ENCODE data around the gene SMARCA2.

Gene SMARCA2

DNA sequence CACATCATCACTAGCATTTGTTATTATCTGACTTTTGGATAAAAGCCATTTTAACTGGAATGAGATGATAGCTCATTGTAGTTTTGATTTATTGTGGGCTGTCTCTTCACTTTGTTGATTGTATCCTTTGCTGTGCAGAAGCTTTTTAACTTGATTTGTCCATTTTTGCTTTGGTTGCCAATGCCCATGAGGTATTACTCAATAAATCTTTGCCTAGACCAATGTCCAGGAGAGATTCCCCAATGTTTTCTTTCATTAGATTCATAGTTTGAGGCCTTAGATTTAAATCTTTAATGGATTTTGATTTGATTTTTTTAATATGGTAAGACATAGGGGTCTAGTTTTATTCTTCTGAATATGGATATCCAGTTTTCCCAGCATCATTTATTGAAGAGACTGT is 28.8 kb upstream of the SMARCA2 start:
- no peak overlapping the region for H3K9ac ChIP-seq (ENCODE audit: low read depth in 1 of 2, low read length in 2 of 2)
- no peak overlapping the region for H3K4me3 ChIP-seq (ENCODE audit: low read depth in 1 of 2, low read length in 2 of 2)
- H3K27me3 ChIP-seq (ENCODE audit: control insufficient read depth in 1 of 2, insufficient read depth in 2 of 2, low read length in 2 of 2) = peaks cover 0 to under 1% of the 10 kb centered on the region in 2 donors
- H3K4me1 ChIP-seq (ENCODE audit: control insufficient read depth in 1 of 2, insufficient read depth in 2 of 2, low read length in 2 of 2) = no peaks in the 10 kb centered on the region
- H3K9me3 ChIP-seq (ENCODE audit: control insufficient read depth in 1 of 2, low read length in 2 of 2) = no peaks in the 10 kb centered on the region
- no peak overlapping the region for H3K27ac ChIP-seq (ENCODE audit: low read depth, low read length)
- no peaks in the 10 kb centered on the region for H3K36me3 ChIP-seq (ENCODE audit: control insufficient read depth in 1 of 2, insufficient read depth in 2 of 2, low read length in 2 of 2)

DNA sequence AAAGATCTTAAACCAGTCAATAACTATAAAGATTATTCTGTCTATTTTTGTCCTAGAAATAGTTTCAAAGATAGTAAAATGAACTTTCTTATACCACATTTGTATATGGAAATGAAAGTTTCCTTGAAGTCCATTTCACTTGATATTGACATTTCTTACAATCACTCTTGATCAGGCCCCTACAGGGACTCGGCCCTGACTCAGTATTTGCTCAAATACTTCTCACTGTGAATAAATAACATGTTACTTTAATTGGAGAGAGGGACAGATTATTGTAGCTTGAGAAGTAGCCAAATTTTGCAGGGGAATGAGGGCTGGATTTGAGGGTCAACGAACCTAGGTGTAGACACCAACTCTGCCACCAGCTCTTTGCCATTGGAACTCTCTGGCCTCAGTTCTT is 25.6 kb upstream of the SMARCA2 start:
- Histone ChIP-seq H3K9me3 (ENCODE audit: control insufficient read depth in 1 of 2, low read length in 2 of 2) (no peaks in the 10 kb centered on the region), H3K36me3 (ENCODE audit: control insufficient read depth in 1 of 2, insufficient read depth in 2 of 2, low read length in 2 of 2) (no peaks in the 10 kb centered on the region), H3K4me1 (ENCODE audit: control insufficient read depth in 1 of 2, insufficient read depth in 2 of 2, low read length in 2 of 2) (no peaks in the 10 kb centered on the region), H3K27ac (ENCODE audit: low read depth, low read length) (no peak overlapping the region), H3K9ac (ENCODE audit: low read depth in 1 of 2, low read length in 2 of 2) (no peak overlapping the region), H3K4me3 (ENCODE audit: low read depth in 1 of 2, low read length in 2 of 2) (no peak overlapping the region), H3K27me3 (ENCODE audit: control insufficient read depth in 1 of 2, insufficient read depth in 2 of 2, low read length in 2 of 2) (peaks cover 0 to 3% of the 10 kb centered on the region in 2 donors)

DNA sequence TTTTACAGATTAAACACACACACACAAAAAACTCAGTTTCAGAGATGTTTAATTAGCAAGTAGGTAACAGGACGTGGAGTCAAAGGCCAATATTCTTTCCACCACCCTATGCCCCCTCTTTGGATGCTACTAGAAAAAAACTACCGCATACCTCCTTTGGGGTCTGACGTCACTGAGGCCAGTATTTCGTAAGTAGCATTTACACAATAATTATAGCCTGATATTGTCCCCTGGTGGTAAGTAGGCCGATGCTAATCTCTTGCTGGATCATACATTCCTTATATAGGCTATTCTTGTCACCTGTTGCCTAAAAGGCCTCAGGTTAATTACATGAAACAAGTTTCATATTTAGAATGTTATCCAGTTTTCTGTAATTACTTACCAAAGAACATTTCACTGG is 21.0 kb upstream of the SMARCA2 start:
- Histone ChIP-seq H3K9ac (ENCODE audit: low read depth in 1 of 2, low read length in 2 of 2) (no peak overlapping the region), H3K27ac (ENCODE audit: low read depth, low read length) (no peak overlapping the region), H3K36me3 (ENCODE audit: control insufficient read depth in 1 of 2, insufficient read depth in 2 of 2, low read length in 2 of 2) (no peaks in the 10 kb centered on the region), H3K4me3 (ENCODE audit: low read depth in 1 of 2, low read length in 2 of 2) (no peak overlapping the region), H3K9me3 (ENCODE audit: control insufficient read depth in 1 of 2, low read length in 2 of 2) (no peaks in the 10 kb centered on the region), H3K27me3 (ENCODE audit: control insufficient read depth in 1 of 2, insufficient read depth in 2 of 2, low read length in 2 of 2) (peaks cover 0 to 3% of the 10 kb centered on the region in 2 donors), H3K4me1 (ENCODE audit: control insufficient read depth in 1 of 2, insufficient read depth in 2 of 2, low read length in 2 of 2) (no peaks in the 10 kb centered on the region)

DNA sequence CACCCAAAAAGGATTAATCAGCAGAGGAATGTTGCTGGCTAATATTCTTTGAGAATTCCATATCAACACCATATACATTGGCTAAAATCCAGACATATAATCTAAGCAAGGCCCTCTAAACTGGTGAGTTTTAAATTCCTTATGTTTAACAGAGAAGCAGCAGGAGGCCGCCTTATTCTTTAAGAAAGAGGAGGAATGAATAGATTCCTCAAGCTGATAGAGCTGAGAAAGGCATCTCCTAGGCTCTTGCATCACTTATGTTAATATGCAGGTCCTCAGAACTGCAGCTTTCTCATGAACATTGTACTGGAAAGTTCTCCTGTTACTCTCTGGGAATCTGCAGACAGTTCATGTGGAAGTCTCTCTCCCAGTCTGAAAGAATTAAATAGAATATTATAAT is 20.1 kb upstream of the SMARCA2 start:
- no peak overlapping the region for H3K9ac ChIP-seq (ENCODE audit: low read depth in 1 of 2, low read length in 2 of 2)
- no peak overlapping the region for H3K27ac ChIP-seq (ENCODE audit: low read depth, low read length)
- no peaks in the 10 kb centered on the region for H3K36me3 ChIP-seq (ENCODE audit: control insufficient read depth in 1 of 2, insufficient read depth in 2 of 2, low read length in 2 of 2)
- peaks cover 0 to 6% of the 10 kb centered on the region in 2 donors for H3K27me3 ChIP-seq (ENCODE audit: control insufficient read depth in 1 of 2, insufficient read depth in 2 of 2, low read length in 2 of 2)
- no peak overlapping the region for H3K4me3 ChIP-seq (ENCODE audit: low read depth in 1 of 2, low read length in 2 of 2)
- H3K4me1 ChIP-seq (ENCODE audit: control insufficient read depth in 1 of 2, insufficient read depth in 2 of 2, low read length in 2 of 2) = no peaks in the 10 kb centered on the region
- H3K9me3 ChIP-seq (ENCODE audit: control insufficient read depth in 1 of 2, low read length in 2 of 2) = no peaks in the 10 kb centered on the region

DNA sequence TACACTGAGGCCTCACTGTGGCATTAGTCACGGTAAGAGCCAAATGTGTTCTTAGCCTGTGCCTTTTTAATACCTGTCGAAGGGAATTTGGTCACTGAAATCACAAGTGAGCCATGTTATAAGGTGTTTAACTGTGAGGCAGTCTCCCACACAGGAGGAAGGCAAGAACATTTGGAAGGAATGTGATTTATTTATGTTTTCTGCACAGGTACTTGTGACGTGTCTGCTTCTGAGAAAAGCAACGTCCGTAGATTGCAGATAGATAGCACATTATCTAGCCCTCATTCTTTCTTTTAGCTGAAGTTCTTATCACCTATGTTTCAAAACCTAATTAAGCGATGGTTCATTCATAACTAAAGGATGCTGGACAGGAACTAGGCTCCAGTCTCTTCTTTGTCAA is 19.0 kb upstream of the SMARCA2 start:
- Histone ChIP-seq H3K27ac (ENCODE audit: low read depth, low read length) (no peak overlapping the region), H3K9ac (ENCODE audit: low read depth in 1 of 2, low read length in 2 of 2) (no peak overlapping the region), H3K27me3 (ENCODE audit: control insufficient read depth in 1 of 2, insufficient read depth in 2 of 2, low read length in 2 of 2) (peaks cover 0 to 6% of the 10 kb centered on the region in 2 donors), H3K4me1 (ENCODE audit: control insufficient read depth in 1 of 2, insufficient read depth in 2 of 2, low read length in 2 of 2) (no peaks in the 10 kb centered on the region), H3K9me3 (ENCODE audit: control insufficient read depth in 1 of 2, low read length in 2 of 2) (no peaks in the 10 kb centered on the region), H3K36me3 (ENCODE audit: control insufficient read depth in 1 of 2, insufficient read depth in 2 of 2, low read length in 2 of 2) (no peaks in the 10 kb centered on the region), H3K4me3 (ENCODE audit: low read depth in 1 of 2, low read length in 2 of 2) (no peak overlapping the region)

DNA sequence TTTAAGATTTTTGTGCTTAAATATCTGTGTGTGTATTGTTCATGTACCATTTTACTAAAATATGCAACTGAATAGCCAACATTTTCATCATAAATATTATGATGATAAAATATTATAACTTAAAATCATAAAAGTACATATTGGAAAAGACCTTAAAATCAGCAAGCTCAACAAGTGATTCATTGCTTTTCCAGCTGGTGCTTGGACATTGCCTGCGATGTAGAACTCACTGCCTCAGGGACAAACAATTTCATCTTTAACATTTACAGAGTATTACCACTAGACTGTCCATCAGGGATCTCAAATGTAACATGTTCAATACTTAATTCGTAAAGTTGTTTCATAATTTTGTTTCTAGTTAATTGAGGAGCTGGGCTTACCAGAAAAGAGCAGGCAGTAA is 17.5 kb upstream of the SMARCA2 start:
- Histone ChIP-seq H3K4me1 (ENCODE audit: control insufficient read depth in 1 of 2, insufficient read depth in 2 of 2, low read length in 2 of 2) (no peaks in the 10 kb centered on the region), H3K9ac (ENCODE audit: low read depth in 1 of 2, low read length in 2 of 2) (no peak overlapping the region), H3K4me3 (ENCODE audit: low read depth in 1 of 2, low read length in 2 of 2) (no peak overlapping the region), H3K27ac (ENCODE audit: low read depth, low read length) (no peak overlapping the region), H3K36me3 (ENCODE audit: control insufficient read depth in 1 of 2, insufficient read depth in 2 of 2, low read length in 2 of 2) (no peaks in the 10 kb centered on the region), H3K9me3 (ENCODE audit: control insufficient read depth in 1 of 2, low read length in 2 of 2) (no peaks in the 10 kb centered on the region), H3K27me3 (ENCODE audit: control insufficient read depth in 1 of 2, insufficient read depth in 2 of 2, low read length in 2 of 2) (peaks cover 0 to 3% of the 10 kb centered on the region in 2 donors)

DNA sequence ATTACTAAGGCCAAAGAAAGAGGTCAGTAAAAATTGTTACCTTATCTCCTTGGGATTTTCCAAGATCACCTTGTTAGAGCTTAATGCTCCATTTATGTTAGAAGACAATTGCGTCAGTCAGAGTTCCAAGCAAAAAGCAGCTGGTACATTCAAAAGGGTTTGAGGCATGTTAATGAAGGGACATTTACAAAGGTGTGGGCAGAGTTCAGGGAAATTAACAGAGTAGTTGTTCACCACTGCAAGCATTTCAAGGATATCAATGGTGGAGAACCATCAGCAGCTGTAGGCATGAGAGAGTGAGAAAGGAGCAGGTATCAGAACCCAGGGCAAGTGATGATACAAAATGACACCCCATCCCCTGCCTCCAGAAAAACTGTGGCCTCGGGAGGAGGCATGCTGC is 17.0 kb upstream of the SMARCA2 start:
- Histone ChIP-seq H3K4me1 (ENCODE audit: control insufficient read depth in 1 of 2, insufficient read depth in 2 of 2, low read length in 2 of 2) (no peaks in the 10 kb centered on the region), H3K9me3 (ENCODE audit: control insufficient read depth in 1 of 2, low read length in 2 of 2) (no peaks in the 10 kb centered on the region), H3K27me3 (ENCODE audit: control insufficient read depth in 1 of 2, insufficient read depth in 2 of 2, low read length in 2 of 2) (peaks cover 0 to 3% of the 10 kb centered on the region in 2 donors), H3K27ac (ENCODE audit: low read depth, low read length) (no peak overlapping the region), H3K9ac (ENCODE audit: low read depth in 1 of 2, low read length in 2 of 2) (no peak overlapping the region), H3K4me3 (ENCODE audit: low read depth in 1 of 2, low read length in 2 of 2) (no peak overlapping the region), H3K36me3 (ENCODE audit: control insufficient read depth in 1 of 2, insufficient read depth in 2 of 2, low read length in 2 of 2) (no peaks in the 10 kb centered on the region)

DNA sequence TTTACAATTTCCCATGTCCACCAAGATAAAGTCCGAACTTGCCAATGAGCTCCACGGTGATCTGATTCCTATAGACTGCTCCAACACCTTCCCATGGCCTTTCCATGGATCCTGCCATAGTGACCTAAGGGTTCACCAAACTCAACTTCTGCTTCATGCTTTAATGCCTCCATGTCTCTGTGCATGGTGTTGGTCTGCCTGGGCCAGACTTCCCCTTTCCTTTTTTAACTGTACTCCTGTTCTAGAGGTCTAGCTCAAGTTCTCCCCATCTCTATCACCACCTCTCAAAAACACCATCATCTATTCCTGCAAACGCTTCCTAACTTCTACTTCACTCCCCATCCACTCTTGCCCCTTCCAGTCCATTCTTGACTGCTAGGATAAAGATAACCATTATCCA is 14.8 kb upstream of the SMARCA2 start:
- no peak overlapping the region for H3K4me3 ChIP-seq (ENCODE audit: low read depth in 1 of 2, low read length in 2 of 2)
- no peak overlapping the region for H3K9ac ChIP-seq (ENCODE audit: low read depth in 1 of 2, low read length in 2 of 2)
- no peaks in the 10 kb centered on the region for H3K36me3 ChIP-seq (ENCODE audit: control insufficient read depth in 1 of 2, insufficient read depth in 2 of 2, low read length in 2 of 2)
- no peaks in the 10 kb centered on the region for H3K9me3 ChIP-seq (ENCODE audit: control insufficient read depth in 1 of 2, low read length in 2 of 2)
- H3K27me3 ChIP-seq (ENCODE audit: control insufficient read depth in 1 of 2, insufficient read depth in 2 of 2, low read length in 2 of 2) = peaks cover 0 to 3% of the 10 kb centered on the region in 2 donors
- H3K27ac ChIP-seq (ENCODE audit: low read depth, low read length) = no peak overlapping the region
- H3K4me1 ChIP-seq (ENCODE audit: control insufficient read depth in 1 of 2, insufficient read depth in 2 of 2, low read length in 2 of 2) = no peaks in the 10 kb centered on the region

DNA sequence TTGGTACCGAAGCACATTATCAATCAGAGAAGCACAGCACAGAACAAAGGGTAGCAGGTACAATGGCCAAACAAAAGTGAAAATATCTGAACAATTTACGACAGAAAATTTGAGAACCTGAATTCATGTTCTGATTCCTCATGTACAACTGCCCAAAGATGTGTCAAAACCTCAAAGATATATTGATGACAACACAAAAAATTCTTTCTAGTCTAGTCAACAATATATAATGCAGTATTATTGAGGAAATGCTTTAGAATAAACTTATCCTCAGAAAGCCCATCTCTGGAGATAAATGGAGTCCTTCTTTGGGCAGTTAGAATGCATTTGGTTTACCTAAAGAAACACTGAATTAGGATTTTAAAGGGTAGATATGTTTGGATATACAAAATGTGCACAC is 6.8 kb upstream of the SMARCA2 start:
- no peak overlapping the region for H3K4me3 ChIP-seq (ENCODE audit: low read depth in 1 of 2, low read length in 2 of 2)
- no peak overlapping the region for H3K9ac ChIP-seq (ENCODE audit: low read depth in 1 of 2, low read length in 2 of 2)
- no peaks in the 10 kb centered on the region for H3K4me1 ChIP-seq (ENCODE audit: control insufficient read depth in 1 of 2, insufficient read depth in 2 of 2, low read length in 2 of 2)
- H3K27me3 ChIP-seq (ENCODE audit: control insufficient read depth in 1 of 2, insufficient read depth in 2 of 2, low read length in 2 of 2) = peaks cover 0 to 5% of the 10 kb centered on the region in 2 donors
- H3K9me3 ChIP-seq (ENCODE audit: control insufficient read depth in 1 of 2, low read length in 2 of 2) = no peaks in the 10 kb centered on the region
- H3K27ac ChIP-seq (ENCODE audit: low read depth, low read length) = no peak overlapping the region
- no peaks in the 10 kb centered on the region for H3K36me3 ChIP-seq (ENCODE audit: control insufficient read depth in 1 of 2, insufficient read depth in 2 of 2, low read length in 2 of 2)

DNA sequence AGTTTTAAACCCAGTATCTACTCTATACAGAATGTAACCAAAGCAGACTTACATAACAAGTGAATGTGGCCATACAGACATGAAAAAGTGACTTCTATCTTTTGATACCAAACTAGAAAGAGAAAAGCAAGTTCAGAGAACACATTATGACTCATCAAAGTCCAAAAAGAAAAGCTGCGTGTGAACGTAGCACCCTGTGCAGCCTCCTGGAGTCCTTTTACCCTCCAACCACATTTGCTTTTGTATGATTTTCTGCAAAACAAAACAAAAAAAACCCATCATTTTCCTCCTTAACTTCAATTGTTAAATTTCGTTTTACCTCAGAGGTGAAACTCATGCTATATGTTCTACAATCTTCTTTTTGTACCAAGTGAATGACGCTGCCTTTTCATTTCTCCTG is 2.8 kb upstream of the SMARCA2 start:
- Histone ChIP-seq H3K27ac (ENCODE audit: low read depth, low read length) (no peak overlapping the region), H3K36me3 (ENCODE audit: control insufficient read depth in 1 of 2, insufficient read depth in 2 of 2, low read length in 2 of 2) (no peaks in the 10 kb centered on the region), H3K9me3 (ENCODE audit: control insufficient read depth in 1 of 2, low read length in 2 of 2) (no peaks in the 10 kb centered on the region), H3K4me1 (ENCODE audit: control insufficient read depth in 1 of 2, insufficient read depth in 2 of 2, low read length in 2 of 2) (no peaks in the 10 kb centered on the region), H3K27me3 (ENCODE audit: control insufficient read depth in 1 of 2, insufficient read depth in 2 of 2, low read length in 2 of 2) (peaks cover 0 to 9% of the 10 kb centered on the region in 2 donors), H3K4me3 (ENCODE audit: low read depth in 1 of 2, low read length in 2 of 2) (no peak overlapping the region), H3K9ac (ENCODE audit: low read depth in 1 of 2, low read length in 2 of 2) (no peak overlapping the region)

Measured in duodenal mucosa (tissue), 2 donors.